ENCODE measurements around the gene SCN8A.

GRCh38 chr12:51793201-51793600 is 202.2 kb downstream of the SCN8A start:
- TF ChIP-seq CTCF (conservative IDR thresholded peaks at IDR 0.05; ENCODE audit: low read depth, low read length) (no peak), EZH2 (IDR thresholded peaks at IDR 0.05; ENCODE audit: borderline replicate concordance, low read depth, low read length, poor library complexity, severe bottlenecking) (no peak)

All from A673 (cell line).